PC-9 (cell line): ENCODE results near the gene TPCN2.

ENCODE experiments used
- EZH2 ChIP-seq: fragments of 200-600 bp; sonication (generic); IDR thresholded peaks from 2 replicates; pipeline ENCODE4 v1.8.0; 2017; ENCODE audit warnings: antibody characterized with exemption, low read depth
- TF ChIP-seq, protein P1 (sequence below): fragments of 200-600 bp; sonication (generic); conservative IDR thresholded peaks from 2 replicates; pipeline ENCODE4 v1.6.1; 2017; ENCODE audit warnings: mixed run types, antibody characterized with exemption, mild to moderate bottlenecking, moderate library complexity

DNA sequence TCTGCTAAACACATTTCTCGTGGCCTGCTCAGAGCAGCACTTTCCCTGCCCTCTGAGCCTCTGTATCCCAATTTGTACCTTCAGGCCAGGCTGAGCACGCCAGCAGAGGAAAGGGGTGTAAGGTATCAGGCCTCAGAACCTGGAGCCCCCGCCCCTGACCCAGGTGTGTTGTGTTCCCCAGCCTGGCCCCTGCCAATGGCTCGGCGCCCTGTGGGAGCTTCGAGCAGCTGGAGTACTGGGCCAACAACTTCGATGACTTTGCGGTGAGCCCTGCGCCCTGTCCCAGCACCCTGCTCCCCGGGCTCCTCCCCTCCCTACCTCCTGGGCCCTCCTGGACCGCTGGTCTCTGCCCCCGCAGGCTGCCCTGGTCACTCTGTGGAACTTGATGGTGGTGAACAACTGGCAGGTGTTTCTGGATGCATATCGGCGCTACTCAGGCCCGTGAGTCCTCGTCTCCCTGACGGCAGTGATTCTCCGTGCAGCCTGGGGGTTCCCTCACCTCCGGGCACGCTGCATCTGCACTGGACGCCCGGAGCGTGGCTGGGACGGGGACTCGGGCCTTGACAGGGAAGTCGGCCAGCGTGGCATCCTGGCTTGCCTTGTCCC, 36.9 kb downstream of the TPCN2 start:
- TF ChIP-seq, protein P1, sequence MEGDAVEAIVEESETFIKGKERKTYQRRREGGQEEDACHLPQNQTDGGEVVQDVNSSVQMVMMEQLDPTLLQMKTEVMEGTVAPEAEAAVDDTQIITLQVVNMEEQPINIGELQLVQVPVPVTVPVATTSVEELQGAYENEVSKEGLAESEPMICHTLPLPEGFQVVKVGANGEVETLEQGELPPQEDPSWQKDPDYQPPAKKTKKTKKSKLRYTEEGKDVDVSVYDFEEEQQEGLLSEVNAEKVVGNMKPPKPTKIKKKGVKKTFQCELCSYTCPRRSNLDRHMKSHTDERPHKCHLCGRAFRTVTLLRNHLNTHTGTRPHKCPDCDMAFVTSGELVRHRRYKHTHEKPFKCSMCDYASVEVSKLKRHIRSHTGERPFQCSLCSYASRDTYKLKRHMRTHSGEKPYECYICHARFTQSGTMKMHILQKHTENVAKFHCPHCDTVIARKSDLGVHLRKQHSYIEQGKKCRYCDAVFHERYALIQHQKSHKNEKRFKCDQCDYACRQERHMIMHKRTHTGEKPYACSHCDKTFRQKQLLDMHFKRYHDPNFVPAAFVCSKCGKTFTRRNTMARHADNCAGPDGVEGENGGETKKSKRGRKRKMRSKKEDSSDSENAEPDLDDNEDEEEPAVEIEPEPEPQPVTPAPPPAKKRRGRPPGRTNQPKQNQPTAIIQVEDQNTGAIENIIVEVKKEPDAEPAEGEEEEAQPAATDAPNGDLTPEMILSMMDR = no peak
- no peak for TF ChIP-seq EZH2
